Panc1 (cell line): ENCODE measurements around the gene TCHP.

Experiments used
- POLR2AphosphoS5 ChIP-seq: IDR thresholded peaks from 2 replicates; pipeline ENCODE4 v1.6.1; 2012; ENCODE audit warnings: mild to moderate bottlenecking, low read depth, low read length, moderate library complexity
- REST ChIP-seq, 2 experiments: IDR thresholded peaks; 2 replicates each; pipeline ENCODE4 v1.6.1; 2011 to 2012; ENCODE audit warnings: low read depth in 2 of 2, control low read depth in 1 of 2, low read length in 1 of 2, mild to moderate bottlenecking in 1 of 2, moderate library complexity in 1 of 2; ENCODE audit not compliant: insufficient read depth in 1 of 2
- SIN3A ChIP-seq: IDR thresholded peaks from 2 replicates; pipeline ENCODE4 v1.6.1; 2012; ENCODE audit warnings: low read depth, mild to moderate bottlenecking, low read length, moderate library complexity, borderline replicate concordance; ENCODE audit not compliant: insufficient read depth
- TCF7L2 ChIP-seq: IDR thresholded peaks from 2 replicates; pipeline ENCODE4 v1.6.1; 2011; ENCODE audit warnings: mild to moderate bottlenecking, low read depth, low read length, inconsistent platforms
- TF ChIP-seq, protein P1 (sequence below): fragments of 450-650 bp; IDR thresholded peaks from 2 replicates; pipeline ENCODE4 v1.5.1; 2017; ENCODE audit warnings: mild to moderate bottlenecking

DNA sequence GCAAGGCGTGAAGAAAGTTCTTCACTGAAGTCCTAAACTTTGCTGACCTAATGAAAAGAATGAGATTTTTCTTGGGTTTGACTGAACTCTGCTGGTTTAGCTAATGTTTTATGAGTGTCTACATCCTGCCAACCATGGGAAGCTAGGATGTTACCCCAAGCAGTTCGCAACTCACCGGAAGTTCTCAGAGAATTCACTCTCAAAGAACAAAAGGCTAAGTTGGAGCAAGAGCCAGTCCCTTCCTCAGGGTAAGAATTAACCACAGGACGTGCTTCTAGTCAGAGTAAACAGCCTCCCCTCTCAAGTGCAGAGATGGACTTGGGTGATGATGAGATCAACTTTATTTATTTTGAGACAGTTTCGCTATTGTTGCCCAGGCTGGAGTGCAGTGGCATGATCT, 37.3 kb downstream of the TCHP start:
- TF ChIP-seq, protein P1, sequence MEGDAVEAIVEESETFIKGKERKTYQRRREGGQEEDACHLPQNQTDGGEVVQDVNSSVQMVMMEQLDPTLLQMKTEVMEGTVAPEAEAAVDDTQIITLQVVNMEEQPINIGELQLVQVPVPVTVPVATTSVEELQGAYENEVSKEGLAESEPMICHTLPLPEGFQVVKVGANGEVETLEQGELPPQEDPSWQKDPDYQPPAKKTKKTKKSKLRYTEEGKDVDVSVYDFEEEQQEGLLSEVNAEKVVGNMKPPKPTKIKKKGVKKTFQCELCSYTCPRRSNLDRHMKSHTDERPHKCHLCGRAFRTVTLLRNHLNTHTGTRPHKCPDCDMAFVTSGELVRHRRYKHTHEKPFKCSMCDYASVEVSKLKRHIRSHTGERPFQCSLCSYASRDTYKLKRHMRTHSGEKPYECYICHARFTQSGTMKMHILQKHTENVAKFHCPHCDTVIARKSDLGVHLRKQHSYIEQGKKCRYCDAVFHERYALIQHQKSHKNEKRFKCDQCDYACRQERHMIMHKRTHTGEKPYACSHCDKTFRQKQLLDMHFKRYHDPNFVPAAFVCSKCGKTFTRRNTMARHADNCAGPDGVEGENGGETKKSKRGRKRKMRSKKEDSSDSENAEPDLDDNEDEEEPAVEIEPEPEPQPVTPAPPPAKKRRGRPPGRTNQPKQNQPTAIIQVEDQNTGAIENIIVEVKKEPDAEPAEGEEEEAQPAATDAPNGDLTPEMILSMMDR: no peak
- TF ChIP-seq POLR2AphosphoS5 (no peak), REST (IDR thresholded peaks at IDR 0.05; ENCODE audit: insufficient read depth in 1 of 2, low read depth in 2 of 2, low read length in 1 of 2) (no peak), SIN3A (no peak), TCF7L2 (no peak)
